Endothelial cell of umbilical vein (primary cell): ENCODE results near the gene TBX19. TPM values are rescaled to one million over a fixed set of nuclear protein-coding genes. Genes with fewer than 3 reads are reported as not detected.

ENCODE experiments used
- BruUV-seq: library from RNA; stranded (reverse); fragments of 400-500 nt; replicated peaks from 2 replicates; lab custom pipeline; 2021; lab: Mats Ljungman, UMichigan
- CTCF ChIA-PET: fragments of 300-600, 350-600 bp; sonication (Branson Sonifier 250); formaldehyde crosslinking; loops from one replicate; lab custom pipeline; 2021; ENCODE audit warnings: antibody characterized with exemption, inconsistent platforms; lab: Charles Lee
- POLR2A ChIA-PET: fragments of 300-600, 350-600 bp; sonication (Branson Sonifier 250); formaldehyde crosslinking; loops from one replicate; lab custom pipeline; 2021; ENCODE audit warnings: antibody characterized with exemption, inconsistent platforms; lab: Charles Lee
- DNase-seq: peaks from one replicate; pipeline ENCODE4 v3.0.0-alpha.2; 2011; ENCODE audit warnings: low read depth, low spot score
- FAIRE-seq: peaks from 2 replicates; lab custom pipeline; 2011; peaks lifted over from hg19 to GRCh38; lab: Jason Lieb, UNC
- H2AFZ ChIP-seq: 2 replicates; pipeline ENCODE4 v1.6.0; 2012; ENCODE audit warnings: low read depth, low read length, control low read depth, inconsistent platforms
- H3K27ac ChIP-seq: 2 replicates; pipeline ENCODE4 v1.5.1; 2011; ENCODE audit warnings: low read depth, mild to moderate bottlenecking, control low read depth, low read length, moderate library complexity; ENCODE audit not compliant: insufficient read depth
- H3K27me3 ChIP-seq, 2 experiments: 2 replicates each; pipeline versions ENCODE4 v1.6.0 to v1.6.1; 2011; ENCODE audit warnings: low read length in 2 of 2, mixed read lengths in 1 of 2; ENCODE audit not compliant: control insufficient read depth in 2 of 2, insufficient read depth in 2 of 2
- H3K36me3 ChIP-seq, 2 experiments: 2 replicates in 1 of 2; 3 replicates in 1 of 2; pipeline ENCODE4 v1.5.1; 2011; ENCODE audit warnings: low read length in 2 of 2, mild to moderate bottlenecking in 1 of 2, moderate library complexity in 1 of 2; ENCODE audit not compliant: control insufficient read depth in 2 of 2, insufficient read depth in 2 of 2; ENCODE audit errors: extremely low read depth in 1 of 2
- H3K4me1 ChIP-seq: 3 replicates; pipeline ENCODE4 v1.5.1; 2011; ENCODE audit warnings: mild to moderate bottlenecking, low read length; ENCODE audit not compliant: control insufficient read depth, insufficient read depth; ENCODE audit errors: extremely low read depth
- H3K4me2 ChIP-seq: 2 replicates; pipeline ENCODE4 v1.6.1; 2011; ENCODE audit warnings: low read length, control low read depth, mixed read lengths; ENCODE audit not compliant: insufficient read depth
- H3K4me3 ChIP-seq, 3 experiments: fragments of 200-600 bp in 1 of 3; sonication (generic), shearing (Covaris generic) in 1 of 3; replicated peaks in 1 of 3; 2 replicates each; pipeline ENCODE4 v1.5.1; 2011 to 2016; ENCODE audit warnings: control low read depth in 3 of 3, low read length in 3 of 3, mild to moderate bottlenecking in 2 of 3, inconsistent platforms in 1 of 3, low read depth in 1 of 3, moderate library complexity in 1 of 3; ENCODE audit not compliant: insufficient read depth in 1 of 3
- H3K79me2 ChIP-seq: 2 replicates; pipeline ENCODE4 v1.6.0; 2012; ENCODE audit warnings: low read length, inconsistent platforms; ENCODE audit not compliant: control insufficient read depth, insufficient read depth
- H3K9ac ChIP-seq: replicated peaks from 2 replicates; pipeline ENCODE3; 2011; ENCODE audit warnings: low read length, control low read depth; ENCODE audit not compliant: insufficient read depth; ENCODE audit errors: extremely low read depth
- H3K9me1 ChIP-seq: replicated peaks from 3 replicates; pipeline ENCODE4 v1.6.0; 2011; ENCODE audit warnings: mild to moderate bottlenecking, low read length; ENCODE audit not compliant: control insufficient read depth, insufficient read depth; ENCODE audit errors: extremely low read depth
- H3K9me3 ChIP-seq: replicated peaks from 2 replicates; pipeline ENCODE4 v1.5.1; 2012; ENCODE audit warnings: low read length, inconsistent platforms; ENCODE audit not compliant: control insufficient read depth, insufficient read depth
- H4K20me1 ChIP-seq: replicated peaks from 2 replicates; pipeline ENCODE3; 2011; ENCODE audit warnings: mild to moderate bottlenecking, low read length; ENCODE audit not compliant: control insufficient read depth, insufficient read depth; ENCODE audit errors: extremely low read depth
- CTCF ChIP-seq, 2 donors: IDR thresholded peaks; 1 replicate in 1 of 2; 2 replicates in 1 of 2; pipeline ENCODE4 v1.5.1; 2011; ENCODE audit warnings: low read length in 2 of 2, mild to moderate bottlenecking in 2 of 2, moderate library complexity in 2 of 2, control low read depth in 1 of 2, inconsistent platforms in 1 of 2, low read depth in 1 of 2; ENCODE audit not compliant: insufficient read depth in 1 of 2; ENCODE audit errors: extremely low read depth in 1 of 2
- FOS ChIP-seq: IDR thresholded peaks from 2 replicates; pipeline ENCODE4 v1.6.1; 2011; ENCODE audit warnings: mild to moderate bottlenecking, low read length, moderate library complexity, borderline replicate concordance; ENCODE audit not compliant: insufficient read depth
- GATA2 ChIP-seq: IDR thresholded peaks from 2 replicates; pipeline ENCODE4 v1.7.0; 2011; ENCODE audit warnings: low read depth, mild to moderate bottlenecking, moderate library complexity, mixed read lengths, low read length; ENCODE audit not compliant: insufficient read length, insufficient read depth
- MAX ChIP-seq: IDR thresholded peaks from 2 replicates; pipeline ENCODE4 v1.6.1; 2011; ENCODE audit not compliant: insufficient read depth, insufficient read length
- dilution Hi-C: fragments of 300-500 bp; cut with MboI; formaldehyde crosslinking; loops from one replicate; pipeline ENCODE4 v1.15.0; 2019; ENCODE audit warnings: low sequenced_read_pairs; ENCODE audit not compliant: extremely low pct_ligation_motif_present
- intact Hi-C: fragments of 100-400 bp; cut with micrococcal nuclease; formaldehyde crosslinking; loops from one replicate; pipeline ENCODE4 v1.10.0; 2022
- polyA plus RNA-seq, 4 experiments: library from polyadenylated mRNA; depleted of rRNA in 3 of 4; stranded (reverse) in 3 of 4; unstranded in 1 of 4; fragments of >200 nt; gene quantifications; 2 replicates each; pipeline versions ENCODE4 v1.2.1 to v1.2.3, GENCODE V29; 2011 to 2012; ENCODE audit warnings: missing spikeins in 1 of 4
- total RNA-seq: library from RNA; stranded (reverse); gene quantifications from 2 replicates; pipeline ENCODE4 v1.2.3, GENCODE V29; 2021

The TBX19 gene
- total and polyA plus RNA-seq, 2 donors (not counting 3 experiments of a cell fraction or from before 2014, with no cell fraction given) = 2.3 to 2.8 TPM

GRCh38 chr1:168342572-168343280 lies 62.0 kb downstream of the TBX19 start:
- TF ChIP-seq FOS (peak; percentile 9), GATA2 (no peak), MAX (no peak), CTCF (IDR thresholded peaks at IDR 0.05; ENCODE audit: extremely low read depth in 1 of 2, insufficient read depth in 1 of 2, low read depth in 1 of 2, low read length in 2 of 2) (peak; percentile 62 to 86)
- no peaks in the 10 kb centered on the region for H3K79me2 ChIP-seq
- no peak overlapping the region for H3K4me3 ChIP-seq
- dilution Hi-C loops = no loop called here
- no peaks in the 10 kb centered on the region for H3K36me3 ChIP-seq
- intact Hi-C loops = loop anchor here (1.0 to 5.0 kb wide), 5 partner anchors 97 to 1204 kb away; no protein-coding TSS in a partner anchor
- no TSS peak for BruUV-seq
- H3K9me3 ChIP-seq = no peaks in the 10 kb centered on the region
- no peaks in the 10 kb centered on the region for H4K20me1 ChIP-seq
- FAIRE-seq (peak; percentile 85), DNase-seq (peak; percentile 81)
- H3K4me2 ChIP-seq = peak overlapping the region; percentile 4
- CTCF ChIA-PET = interaction anchor here (0.6 to 3.3 kb wide), 64 partner anchors 9 to 1467 kb away, joined by 3 to 90 read pairs (median 5); partner anchors contain the start of genes F5 and SFT2D2
- no peak overlapping the region for H3K9ac ChIP-seq
- peaks cover 5% of the 10 kb centered on the region for H3K4me1 ChIP-seq
- peaks cover 4 to 16% of the 10 kb centered on the region in 2 experiments for H3K27me3 ChIP-seq
- POLR2A ChIA-PET = no interaction called here
- H3K27ac ChIP-seq = no peak overlapping the region
- peak overlapping the region; percentile 59 for H2AFZ ChIP-seq
- H3K9me1 ChIP-seq = no peaks in the 10 kb centered on the region
